Activated T-helper 2 cell treated with anti-CD3 and anti-CD28 coated beads, Interferon-gamma antibody, Interleukin-2, Interleukin-4, amounts not matched to agents 10 μg/mL and 5 μg/mL and 100 μg/mL, durations not matched to agents 14 hours and 24 hours and 36 hours (primary cell): ENCODE measurements around the gene DUSP5. TPM values are rescaled to one million over a fixed set of nuclear protein-coding genes. Genes with fewer than 3 reads are reported as not detected.

Experiments used
- DNase-seq: peaks from one replicate; pipeline ENCODE4 v3.0.0; 2021; ENCODE audit warnings: low spot score
- H3K27ac Mint-ChIP-seq: one replicate; pipeline ENCODE4 v1.8.0; 2021; ENCODE audit warnings: mixed read lengths
- H3K27me3 Mint-ChIP-seq: one replicate; pipeline ENCODE4 v1.8.0; 2021; ENCODE audit warnings: low read depth, mixed read lengths
- H3K36me3 Mint-ChIP-seq: one replicate; pipeline ENCODE4 v1.8.0; 2021; ENCODE audit warnings: low read depth, mixed read lengths
- H3K4me1 Mint-ChIP-seq: one replicate; pipeline ENCODE4 v1.8.0; 2021; ENCODE audit warnings: low read depth, mixed read lengths
- H3K4me3 Mint-ChIP-seq: one replicate; pipeline ENCODE4 v1.8.0; 2021; ENCODE audit warnings: low read depth, mild to moderate bottlenecking, moderate library complexity, mixed read lengths
- H3K9me3 Mint-ChIP-seq: one replicate; pipeline ENCODE4 v1.8.0; 2021; ENCODE audit warnings: mixed read lengths
- intact Hi-C: fragments of 100-400 bp; cut with micrococcal nuclease; formaldehyde crosslinking; loops from one replicate; pipeline ENCODE4 v1.15.1; 2023
- total RNA-seq: library from RNA; stranded (reverse); gene quantifications from 2 replicates; pipeline ENCODE4 v1.2.3, GENCODE V29; 2022

Gene DUSP5, protein sequence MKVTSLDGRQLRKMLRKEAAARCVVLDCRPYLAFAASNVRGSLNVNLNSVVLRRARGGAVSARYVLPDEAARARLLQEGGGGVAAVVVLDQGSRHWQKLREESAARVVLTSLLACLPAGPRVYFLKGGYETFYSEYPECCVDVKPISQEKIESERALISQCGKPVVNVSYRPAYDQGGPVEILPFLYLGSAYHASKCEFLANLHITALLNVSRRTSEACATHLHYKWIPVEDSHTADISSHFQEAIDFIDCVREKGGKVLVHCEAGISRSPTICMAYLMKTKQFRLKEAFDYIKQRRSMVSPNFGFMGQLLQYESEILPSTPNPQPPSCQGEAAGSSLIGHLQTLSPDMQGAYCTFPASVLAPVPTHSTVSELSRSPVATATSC
- total RNA-seq, result 84.3 and 86.2 TPM in 2 replicates

DNA sequence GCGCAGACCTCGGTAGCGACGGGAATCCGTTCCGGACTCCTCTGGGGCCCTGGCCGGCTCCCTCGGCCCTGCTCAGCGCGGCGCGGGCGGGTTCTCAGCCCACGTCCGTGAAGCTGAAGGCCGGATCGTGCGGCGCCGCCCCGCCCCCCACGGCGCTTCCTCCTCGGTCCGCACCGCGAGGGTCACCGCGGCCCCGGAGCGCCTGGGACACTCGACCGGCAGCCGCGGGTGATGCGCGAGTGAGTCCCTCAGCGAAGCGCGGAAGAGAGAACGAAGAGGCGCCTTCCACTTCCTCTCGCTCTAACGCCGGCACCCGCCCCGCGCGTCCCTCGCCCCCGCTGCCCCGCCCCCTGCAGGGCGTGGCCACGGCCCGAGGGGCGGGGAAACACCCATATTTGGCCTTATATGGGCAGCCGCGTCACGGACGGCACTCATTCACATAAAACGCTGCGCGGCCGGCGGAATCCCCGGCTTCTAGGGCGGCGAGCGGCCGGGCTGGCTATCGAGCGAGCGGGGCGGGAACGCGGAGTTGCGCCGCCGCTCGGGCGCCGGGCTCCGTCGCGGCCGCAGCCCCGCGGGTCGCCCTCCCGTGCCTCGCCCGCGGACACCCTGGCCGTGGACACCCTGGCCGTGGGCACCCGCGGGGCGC, at the start of gene DUSP5:
Gene DUSP5 (plus strand): TSS at position 470 of the 649 bp plus-strand sequence. CDS start 215 bp downstream, outside the sequence.
- no peaks in the 10 kb centered on the region for H3K9me3 Mint-ChIP-seq
- H3K4me1 Mint-ChIP-seq, result peaks cover 47% of the 10 kb centered on the region
- H3K36me3 Mint-ChIP-seq, result peaks cover 61% of the 10 kb centered on the region
- peak within 1 kb of the TSS; percentile 97 for H3K4me3 Mint-ChIP-seq
- peak within 1 kb of the TSS; percentile 84 for H3K27ac Mint-ChIP-seq
- peak; percentile 95 for DNase-seq
- no peaks in the 10 kb centered on the region for H3K27me3 Mint-ChIP-seq
- intact Hi-C loops, result loop anchor here (1.0 to 5.0 kb wide), 6 partner anchors 15 to 187 kb away; partner anchors contain the start of gene SMC3

DNA sequence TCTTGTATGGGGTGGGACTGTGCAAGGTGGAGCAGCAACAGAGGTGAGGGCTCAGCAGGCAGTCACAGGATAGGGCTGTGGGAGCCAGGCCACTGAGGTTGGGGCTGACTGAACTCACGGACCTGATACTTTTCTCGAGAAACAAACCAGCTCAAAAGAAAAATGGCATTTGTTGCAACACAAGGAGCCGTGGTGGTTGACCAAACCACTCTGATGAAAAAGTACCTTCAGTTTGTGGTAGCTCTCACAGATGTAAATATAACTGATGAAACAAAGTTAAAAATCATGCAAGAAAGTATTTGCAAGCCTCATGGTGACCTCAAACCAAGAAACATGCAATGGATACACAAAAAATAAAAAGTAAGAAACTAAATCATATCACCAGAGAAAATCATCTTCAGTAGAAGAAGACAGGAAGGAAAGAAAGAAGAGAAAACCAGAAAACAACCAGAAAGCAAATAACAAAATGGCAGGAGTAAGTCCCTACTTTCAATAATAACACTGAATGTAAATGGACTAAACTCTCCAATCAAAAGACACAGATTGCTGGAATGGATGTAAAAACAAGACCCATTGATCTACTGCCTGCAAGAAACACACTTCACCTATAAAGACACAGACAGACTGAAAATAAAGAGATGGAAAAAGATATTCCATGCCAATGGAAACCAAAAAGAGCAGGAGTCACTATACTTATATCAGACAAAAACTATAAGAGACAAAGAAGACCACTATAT, 48.9 kb upstream of the DUSP5 start:
- Mint-ChIP-seq H3K4me1 (peaks cover 15% of the 10 kb centered on the region), H3K36me3 (peaks cover 6% of the 10 kb centered on the region), H3K4me3 (no peak overlapping the region), H3K9me3 (peaks cover 7% of the 10 kb centered on the region), H3K27me3 (peaks cover 2% of the 10 kb centered on the region), H3K27ac (peak overlapping the region; percentile 79)
- DNase-seq, result no peak
- intact Hi-C loops, result loop anchor here (1.0 kb wide), 1 partner anchor 23 kb away; no protein-coding TSS in a partner anchor

DNA sequence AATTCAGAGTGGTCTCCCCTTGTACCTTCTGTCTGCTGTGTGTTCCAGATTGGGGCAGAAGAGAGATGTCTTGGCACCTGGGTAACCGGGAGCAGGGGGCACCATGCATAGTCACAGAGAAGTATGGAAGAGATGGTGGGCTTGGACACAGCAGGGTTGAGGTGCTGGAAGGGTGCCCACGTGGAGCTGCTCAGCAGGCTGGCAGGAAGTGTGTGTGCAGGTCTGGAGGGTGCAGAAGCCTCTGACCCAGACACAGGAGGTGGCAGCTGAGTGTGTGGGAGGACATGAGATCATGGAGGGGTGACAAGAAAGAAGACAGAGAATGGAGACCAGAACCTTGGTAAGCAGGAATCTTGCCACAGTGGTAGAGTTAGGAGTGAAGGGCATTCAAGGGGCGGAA, 42.3 kb upstream of the DUSP5 start:
- Mint-ChIP-seq H3K9me3 (no peaks in the 10 kb centered on the region), H3K27ac (peak overlapping the region; percentile 66), H3K36me3 (no peaks in the 10 kb centered on the region), H3K4me1 (peaks cover 30% of the 10 kb centered on the region), H3K27me3 (peaks cover 2% of the 10 kb centered on the region), H3K4me3 (no peak overlapping the region)
- no peak for DNase-seq
- intact Hi-C loops, result loop anchor here (5.0 kb wide), 1 partner anchor 58 kb away; no protein-coding TSS in a partner anchor

DNA sequence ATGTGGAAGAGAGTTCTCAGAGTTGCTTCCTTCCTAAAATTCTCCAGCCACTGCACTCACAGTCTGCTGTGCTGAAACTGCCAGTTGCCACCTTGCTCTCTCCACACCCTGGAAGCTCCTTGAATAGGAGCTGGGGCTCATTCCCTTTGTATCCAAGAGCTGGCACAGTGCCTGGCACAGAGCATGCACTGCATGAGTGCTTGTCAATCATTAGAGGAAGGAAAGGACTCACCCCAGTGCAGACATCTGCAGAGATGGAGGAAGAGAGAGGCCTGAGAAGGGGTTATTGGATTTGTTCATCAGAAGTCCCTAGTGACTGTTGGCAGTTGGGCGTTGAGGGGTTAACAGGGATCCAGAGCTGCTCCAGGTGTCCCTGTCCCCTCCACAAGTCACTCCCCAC, 41.7 kb upstream of the DUSP5 start:
- Mint-ChIP-seq H3K9me3 (no peaks in the 10 kb centered on the region), H3K4me3 (no peak overlapping the region), H3K4me1 (peaks cover 34% of the 10 kb centered on the region), H3K36me3 (no peaks in the 10 kb centered on the region), H3K27me3 (no peaks in the 10 kb centered on the region), H3K27ac (no peak overlapping the region)
- intact Hi-C loops, result loop anchor here (5.0 kb wide), 1 partner anchor 59 kb away; no protein-coding TSS in a partner anchor
- no peak for DNase-seq

DNA sequence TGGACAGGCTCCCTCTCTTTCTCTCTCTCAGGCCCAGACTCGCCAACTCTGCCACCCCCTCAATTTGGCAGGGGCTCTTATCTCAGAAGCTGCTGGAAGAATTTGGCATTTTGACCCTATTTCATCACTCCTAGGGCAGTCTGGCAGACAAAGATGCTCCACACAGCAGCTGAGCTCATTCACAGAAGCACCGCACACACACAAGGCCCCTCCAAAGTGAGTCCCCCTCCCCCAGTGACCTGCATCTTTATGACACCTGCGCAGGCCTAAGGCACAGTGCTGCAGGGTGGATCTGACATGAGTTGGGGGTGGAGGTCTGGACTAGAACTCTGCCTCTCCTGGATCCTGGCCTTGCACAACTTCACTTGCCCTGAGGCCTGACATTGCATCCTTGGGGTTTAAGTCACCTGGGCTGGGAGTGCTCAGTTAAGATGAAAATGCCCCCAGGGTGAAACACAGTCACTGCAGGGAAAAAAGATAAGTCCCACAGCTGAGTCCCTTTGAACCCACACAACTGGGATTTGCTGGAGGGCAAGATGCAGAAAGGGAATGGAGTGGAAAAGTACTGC, 41.1 kb upstream of the DUSP5 start:
- Mint-ChIP-seq H3K9me3 (no peaks in the 10 kb centered on the region), H3K27me3 (no peaks in the 10 kb centered on the region), H3K27ac (no peak overlapping the region), H3K36me3 (no peaks in the 10 kb centered on the region), H3K4me3 (no peak overlapping the region), H3K4me1 (peaks cover 36% of the 10 kb centered on the region)
- no peak for DNase-seq
- intact Hi-C loops, result loop anchor here (5.0 kb wide), 1 partner anchor 59 kb away; no protein-coding TSS in a partner anchor

DNA sequence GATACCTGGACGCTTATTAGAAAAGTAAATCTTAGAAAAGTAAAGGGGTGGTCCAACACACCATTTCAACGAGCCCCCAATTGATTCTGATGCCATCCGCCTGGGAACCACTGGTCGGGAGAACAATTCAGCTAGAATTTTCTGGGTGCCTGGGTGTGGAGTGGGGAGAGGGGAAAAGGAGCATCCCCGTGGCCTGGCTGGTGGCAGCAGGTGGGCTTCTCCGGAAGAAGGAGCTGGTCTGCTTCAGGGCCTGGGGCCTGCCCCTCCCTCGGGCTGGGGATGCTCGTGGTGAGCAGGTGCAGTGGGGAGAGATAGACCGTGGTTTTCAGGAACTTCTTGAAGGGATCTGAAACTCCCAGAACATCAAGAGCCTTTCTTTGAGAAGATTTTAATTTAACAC, 39.9 kb upstream of the DUSP5 start:
- Mint-ChIP-seq H3K36me3 (no peaks in the 10 kb centered on the region), H3K27me3 (no peaks in the 10 kb centered on the region), H3K27ac (no peak overlapping the region), H3K4me1 (peaks cover 37% of the 10 kb centered on the region), H3K9me3 (no peaks in the 10 kb centered on the region), H3K4me3 (no peak overlapping the region)
- DNase-seq, result no peak
- intact Hi-C loops, result loop anchor here (5.0 kb wide), 1 partner anchor 61 kb away; no protein-coding TSS in a partner anchor

DNA sequence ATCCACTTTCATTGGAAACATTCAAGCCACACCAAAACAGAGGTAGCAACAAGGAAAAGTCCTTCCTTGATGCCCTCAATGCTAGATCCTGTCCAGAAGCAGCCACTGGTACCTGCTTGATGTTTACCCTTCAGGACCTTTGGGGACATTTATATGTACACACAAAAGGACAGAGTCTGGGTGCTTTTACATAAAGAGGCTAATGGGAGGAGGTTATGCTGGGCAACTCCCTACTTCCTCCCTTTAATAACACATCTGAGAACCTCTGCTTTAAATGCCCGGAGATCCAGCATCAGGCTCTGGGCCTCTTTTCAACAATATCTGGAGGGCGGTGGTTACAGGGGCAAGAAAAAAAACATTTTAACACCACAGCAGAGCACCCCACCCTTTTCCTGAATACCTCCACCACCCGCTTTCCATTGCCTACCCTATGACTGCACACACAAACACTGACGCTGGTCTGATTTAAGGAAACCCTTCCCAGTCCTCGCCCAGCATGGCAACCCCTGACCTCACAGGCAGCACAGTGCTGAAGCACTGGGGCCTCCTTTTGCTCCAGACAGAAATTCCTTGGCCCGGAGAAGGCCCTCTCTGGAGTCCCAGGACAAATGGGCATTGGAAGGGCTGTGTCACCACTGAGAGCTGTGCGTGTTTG, 39.3 kb upstream of the DUSP5 start:
- Mint-ChIP-seq H3K4me1 (peaks cover 37% of the 10 kb centered on the region), H3K36me3 (no peaks in the 10 kb centered on the region), H3K27me3 (no peaks in the 10 kb centered on the region), H3K27ac (no peak overlapping the region), H3K9me3 (no peaks in the 10 kb centered on the region), H3K4me3 (no peak overlapping the region)
- DNase-seq, result no peak
- intact Hi-C loops, result loop anchor here (5.0 kb wide), 1 partner anchor 61 kb away; no protein-coding TSS in a partner anchor

DNA sequence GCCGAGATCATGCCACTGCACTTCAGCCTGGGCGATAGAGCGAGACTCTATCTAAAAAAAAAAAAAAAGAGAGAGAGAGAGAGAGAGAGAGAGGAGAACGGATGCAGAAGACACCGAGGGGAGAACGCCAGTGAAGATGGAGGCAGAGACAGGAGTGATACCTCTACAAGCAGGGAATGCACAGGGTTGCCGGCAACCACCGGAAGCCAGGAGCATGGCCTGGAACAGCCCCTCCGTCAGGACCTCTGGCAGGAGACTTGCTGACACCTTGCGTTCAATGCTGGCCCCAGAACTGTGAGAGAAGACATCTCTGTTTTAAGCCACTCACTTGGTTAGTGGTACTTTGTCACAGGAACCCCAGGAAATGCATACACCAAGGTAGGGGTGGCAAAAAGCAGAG, 38.1 kb upstream of the DUSP5 start:
- no peaks in the 10 kb centered on the region for H3K9me3 Mint-ChIP-seq
- H3K27me3 Mint-ChIP-seq, result no peaks in the 10 kb centered on the region
- H3K4me3 Mint-ChIP-seq, result no peak overlapping the region
- H3K27ac Mint-ChIP-seq, result no peak overlapping the region
- no peak for DNase-seq
- intact Hi-C loops, result loop anchor here (5.0 kb wide), 1 partner anchor 62 kb away; no protein-coding TSS in a partner anchor
- peaks cover 43% of the 10 kb centered on the region for H3K4me1 Mint-ChIP-seq
- H3K36me3 Mint-ChIP-seq, result no peaks in the 10 kb centered on the region

DNA sequence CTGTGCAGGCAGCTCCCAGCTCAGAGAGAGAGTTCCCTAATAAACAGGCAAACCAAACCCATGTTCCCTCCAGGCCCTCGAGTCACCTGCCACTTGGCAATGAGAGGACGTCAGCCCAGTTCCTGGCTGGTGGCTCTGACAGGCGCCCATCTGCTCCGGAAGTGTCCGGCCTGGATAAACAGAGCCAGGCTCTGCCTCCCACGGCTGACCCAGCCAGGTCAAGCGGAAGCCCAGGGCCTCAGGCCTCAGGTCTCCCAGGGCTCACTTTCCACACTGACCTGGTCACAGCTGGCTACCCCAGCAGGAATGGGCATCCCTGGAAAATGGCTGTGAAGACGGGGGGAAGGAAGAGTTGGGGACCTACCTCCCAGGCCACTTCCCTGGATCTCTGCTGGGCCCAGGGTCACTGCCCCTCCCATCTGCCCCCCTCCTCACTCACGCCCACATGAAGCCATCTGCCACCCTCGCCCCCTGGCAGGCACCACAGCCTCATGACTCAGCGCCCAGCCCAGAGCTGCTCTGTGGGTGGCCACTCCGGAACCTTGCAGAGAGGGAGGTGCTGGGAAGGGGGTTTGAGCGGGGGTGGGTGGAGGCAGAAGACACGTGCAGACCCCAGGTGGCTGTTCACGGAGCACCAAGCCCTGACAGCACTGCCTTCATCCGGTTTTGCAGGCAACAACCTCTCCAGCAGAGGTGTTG, 37.4 kb upstream of the DUSP5 start:
- Mint-ChIP-seq H3K9me3 (no peaks in the 10 kb centered on the region), H3K27ac (no peak overlapping the region), H3K4me3 (no peak overlapping the region), H3K4me1 (peaks cover 46% of the 10 kb centered on the region), H3K27me3 (no peaks in the 10 kb centered on the region), H3K36me3 (no peaks in the 10 kb centered on the region)
- intact Hi-C loops, result loop anchor here (5.0 kb wide), 1 partner anchor 37 kb away; the partner anchor contains the start of gene DUSP5
- no peak for DNase-seq

DNA sequence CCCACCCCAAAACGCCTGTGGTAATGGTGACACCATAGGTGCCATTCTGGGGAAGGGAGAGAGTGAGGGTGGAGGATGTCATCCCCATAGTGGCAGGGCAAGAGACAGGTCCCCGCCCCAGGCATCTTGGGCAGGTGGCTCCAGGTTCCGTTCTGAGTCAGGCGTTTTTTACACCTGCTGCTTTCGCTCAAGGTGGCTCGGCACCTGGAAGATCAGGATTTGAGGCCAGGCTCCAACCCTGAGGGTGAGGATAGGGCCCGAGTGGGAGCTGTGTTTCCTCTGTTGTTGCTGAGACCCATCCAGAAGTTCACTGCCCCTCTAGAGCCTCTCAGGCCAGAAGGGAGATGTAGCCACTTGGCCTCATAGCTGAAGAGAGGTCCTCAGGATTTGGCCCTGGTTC, 36.6 kb upstream of the DUSP5 start:
- Mint-ChIP-seq H3K27ac (peak overlapping the region; percentile 24), H3K4me1 (peaks cover 37% of the 10 kb centered on the region), H3K27me3 (no peaks in the 10 kb centered on the region), H3K36me3 (no peaks in the 10 kb centered on the region), H3K9me3 (no peaks in the 10 kb centered on the region), H3K4me3 (no peak overlapping the region)
- DNase-seq, result no peak
- intact Hi-C loops, result loop anchor here (5.0 kb wide), 1 partner anchor 36 kb away; the partner anchor contains the start of gene DUSP5

DNA sequence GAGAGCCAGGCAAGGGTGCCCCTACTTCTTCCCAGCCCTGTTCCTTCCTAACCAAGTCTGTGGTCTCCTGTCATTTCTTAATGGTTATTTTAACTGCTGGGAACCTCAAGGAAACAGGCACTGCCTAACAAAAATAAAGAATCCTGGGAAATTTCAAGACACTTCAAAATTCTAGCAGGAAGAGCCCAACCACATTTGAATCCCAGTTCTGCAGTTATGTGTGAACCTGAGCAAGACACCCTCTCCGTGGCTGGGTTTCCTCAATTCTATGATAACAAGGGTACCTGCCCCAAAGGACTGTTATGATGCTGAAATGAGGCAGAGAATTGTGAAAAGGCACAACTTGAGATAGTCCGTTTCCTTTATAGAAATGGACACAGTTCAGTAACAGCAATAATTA, 36.2 kb upstream of the DUSP5 start:
- Mint-ChIP-seq H3K27me3 (no peaks in the 10 kb centered on the region), H3K36me3 (no peaks in the 10 kb centered on the region), H3K4me1 (peaks cover 35% of the 10 kb centered on the region), H3K27ac (no peak overlapping the region), H3K4me3 (no peak overlapping the region), H3K9me3 (no peaks in the 10 kb centered on the region)
- no peak for DNase-seq
- intact Hi-C loops, result loop anchor here (5.0 kb wide), 1 partner anchor 36 kb away; the partner anchor contains the start of gene DUSP5
